Measurements from ENCODE around the gene TMEM179.

TMEM179 gene

GRCh38 chr14:104541905-104542465 lies 62.6 kb downstream of the TMEM179 start:
- DNase-seq = no peak
